HG03039 (cell line): ENCODE measurements around the gene DNM2.
A peak's percentile ranks its signal among the peaks of the same experiment; 100 is the strongest.

Source experiments
- ATAC-seq: cut with Tn5 transposase; IDR thresholded peaks from one replicate; pipeline ENCODE4 v1.9.1; 2021; ENCODE audit warnings: mild to moderate bottlenecking, moderate library complexity; ENCODE audit not compliant: unreplicated experiment

The DNM2 gene

DNA sequence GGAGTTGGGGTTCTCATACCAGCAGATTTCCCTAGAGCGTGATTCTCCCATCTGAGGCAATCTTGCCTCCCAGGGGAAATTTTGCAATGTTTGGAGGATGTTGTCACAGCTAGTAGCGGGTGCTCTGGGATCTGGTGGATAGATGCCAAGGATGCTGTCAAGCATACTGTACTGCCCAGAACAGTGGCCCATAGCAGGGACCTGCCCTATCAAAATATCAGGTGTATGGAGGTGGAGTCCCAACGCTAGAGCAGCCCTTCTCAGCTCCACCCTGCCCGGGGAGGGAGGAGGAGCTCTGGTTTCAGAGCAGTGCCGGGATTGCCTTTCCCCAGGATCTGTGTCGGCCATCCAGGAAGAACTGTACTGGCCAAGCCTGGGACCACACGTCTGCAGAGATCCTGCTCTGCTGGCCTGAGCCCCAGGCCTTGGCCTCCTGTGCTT lies 27.5 kb upstream of the DNM2 start:
- no peak for ATAC-seq

DNA sequence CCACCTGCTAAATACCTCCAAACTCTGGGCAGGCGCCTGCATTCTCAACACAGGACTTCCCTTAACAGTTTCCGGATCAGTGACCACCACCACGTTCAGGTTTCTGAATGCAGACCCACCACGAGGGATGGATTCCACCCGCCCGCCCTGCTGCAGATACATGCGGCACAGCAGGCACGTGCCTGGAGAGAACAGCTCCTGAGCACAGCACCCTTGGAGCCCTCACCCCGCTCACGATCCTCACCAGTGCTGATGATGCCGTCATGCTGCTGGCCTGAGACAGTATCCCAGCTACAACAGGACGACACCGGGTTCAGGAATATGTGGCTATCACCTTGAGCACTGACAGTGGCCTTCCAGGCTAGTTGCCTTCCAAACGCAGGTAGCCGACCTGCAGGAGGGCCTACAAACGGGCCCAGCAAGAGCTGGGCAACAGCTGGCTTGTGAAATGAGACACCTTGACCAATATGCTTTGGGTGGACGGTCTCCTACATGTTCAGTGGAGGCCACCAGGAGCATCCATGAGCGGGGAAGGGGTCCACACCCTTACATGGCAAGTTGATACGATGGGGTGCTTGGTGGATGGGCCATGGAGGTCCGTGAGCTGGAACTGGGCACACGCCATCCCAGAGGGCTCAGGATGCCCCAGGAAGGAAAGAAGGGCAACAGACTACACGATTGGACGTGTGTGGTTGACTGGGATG lies 26.5 kb upstream of the DNM2 start:
- ATAC-seq, result no peak

- ATAC-seq, result no peak
Observed at GRCh38 chr19:10691883-10692282, 26.0 kb upstream of the DNM2 start.

DNA sequence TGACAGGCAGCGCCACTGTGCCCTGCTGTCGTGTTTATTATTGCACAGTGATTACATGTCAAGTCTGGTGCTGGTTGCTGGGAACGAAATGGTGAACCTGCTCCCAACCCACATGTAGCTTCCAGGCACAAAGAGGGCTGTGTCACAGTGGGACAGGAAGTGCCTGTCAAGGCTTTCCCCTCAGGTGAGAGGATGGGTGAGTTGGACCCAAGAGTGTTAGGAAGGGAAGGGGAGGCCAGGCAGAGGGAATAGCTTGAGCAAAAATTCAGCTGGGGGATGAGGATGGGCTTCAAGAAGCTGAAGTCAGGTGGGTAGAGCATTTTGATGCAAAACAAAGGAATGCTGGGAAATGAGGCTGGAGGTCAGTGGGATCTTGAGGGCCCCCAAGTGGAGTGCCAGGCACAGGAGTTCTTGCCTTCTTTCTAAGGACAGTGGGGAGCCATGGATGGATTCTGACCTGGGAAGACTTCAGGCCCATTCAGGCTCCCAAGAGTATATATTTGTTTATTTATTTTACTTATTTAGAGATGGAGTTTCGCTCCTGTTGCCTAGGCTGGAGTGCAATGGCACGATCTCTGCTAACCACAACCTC lies 25.1 kb upstream of the DNM2 start:
- no peak for ATAC-seq

DNA sequence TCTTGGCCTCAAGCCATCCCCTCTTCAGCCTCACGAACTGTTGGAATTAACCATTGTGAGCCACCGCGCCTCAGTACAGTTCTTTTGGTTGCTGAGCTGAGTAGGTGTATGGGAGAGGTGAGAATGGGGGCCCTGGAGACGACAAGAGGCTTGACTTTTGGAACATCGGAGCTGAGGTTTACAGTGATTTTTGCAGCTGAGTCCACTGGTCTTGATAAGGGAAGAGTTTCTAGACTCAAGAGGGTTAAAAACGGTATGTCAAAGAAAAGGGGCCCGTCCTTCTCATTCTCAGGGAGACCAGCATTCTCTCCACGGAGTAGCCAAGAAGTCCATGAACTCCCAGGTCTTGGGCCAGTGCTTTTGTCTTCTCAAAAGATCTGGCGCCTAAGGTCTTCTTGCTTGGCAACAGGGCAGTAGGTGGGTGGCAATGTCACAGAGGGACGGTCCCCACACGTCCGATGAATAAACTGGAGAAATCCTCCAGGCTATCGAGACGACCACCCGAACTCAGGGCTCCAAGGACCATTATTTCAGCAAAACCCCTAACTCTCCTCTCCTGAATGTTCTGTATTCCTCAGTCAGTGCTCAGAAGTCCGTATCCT lies 23.1 kb upstream of the DNM2 start:
- no peak for ATAC-seq

GRCh38 chr19:10695401-10696398 lies 22.2 kb upstream of the DNM2 start:
- ATAC-seq, result peak; percentile 53

- no peak for ATAC-seq
Observed at GRCh38 chr19:10699650-10700335, 18.1 kb upstream of the DNM2 start.

DNA sequence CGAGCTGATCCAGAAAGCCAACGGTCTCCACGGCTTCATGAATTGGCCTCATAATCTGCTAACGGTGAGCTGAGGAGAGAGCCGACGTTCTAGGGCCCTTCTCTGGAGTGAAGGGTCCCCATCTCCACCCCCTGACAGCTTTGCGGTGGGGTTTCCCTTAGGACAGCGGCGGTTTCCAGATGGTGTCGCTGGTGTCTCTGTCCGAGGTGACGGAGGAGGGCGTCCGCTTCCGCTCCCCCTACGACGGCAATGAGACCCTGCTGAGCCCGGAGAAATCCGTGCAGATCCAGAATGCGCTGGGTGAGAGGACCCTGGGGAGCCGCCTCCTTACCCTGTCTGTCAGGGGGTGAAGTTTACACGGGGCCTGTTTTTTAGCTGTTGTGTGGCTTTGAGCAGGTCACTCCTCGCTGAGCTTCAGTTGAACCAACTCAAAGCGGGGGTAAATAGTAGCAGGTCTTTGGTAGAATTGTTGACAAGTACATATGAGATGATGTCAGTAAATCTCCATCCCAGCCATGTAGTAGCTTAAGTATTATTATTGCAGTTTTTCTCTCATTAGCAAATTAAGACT lies 15.8 kb upstream of the DNM2 start:
- ATAC-seq, result peak; percentile 28

- no peak for ATAC-seq
Observed at GRCh38 chr19:10706990-10707389, 10.9 kb upstream of the DNM2 start.

- no peak for ATAC-seq
Observed at GRCh38 chr19:10707440-10707839, 10.4 kb upstream of the DNM2 start.

DNA sequence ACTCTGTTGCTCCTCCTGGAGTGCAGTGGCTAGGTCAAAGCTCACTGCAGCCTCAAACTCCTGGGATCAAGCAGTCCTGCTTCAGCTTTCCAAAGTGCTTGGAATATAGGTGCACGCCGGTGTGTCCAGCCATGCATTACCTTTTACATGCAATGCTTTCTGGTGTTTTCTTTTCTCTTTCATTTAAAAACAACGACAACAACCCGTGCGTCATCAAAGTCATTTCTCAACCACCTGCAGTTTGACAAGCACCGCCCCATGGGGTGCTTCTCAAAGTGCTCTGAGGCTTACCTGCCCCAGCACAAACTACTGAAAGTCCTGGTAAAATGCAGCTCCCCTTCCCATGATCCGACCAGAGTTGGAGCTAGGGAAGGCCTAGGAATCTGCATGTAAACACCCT lies 9.6 kb upstream of the DNM2 start:
- ATAC-seq, result no peak

DNA sequence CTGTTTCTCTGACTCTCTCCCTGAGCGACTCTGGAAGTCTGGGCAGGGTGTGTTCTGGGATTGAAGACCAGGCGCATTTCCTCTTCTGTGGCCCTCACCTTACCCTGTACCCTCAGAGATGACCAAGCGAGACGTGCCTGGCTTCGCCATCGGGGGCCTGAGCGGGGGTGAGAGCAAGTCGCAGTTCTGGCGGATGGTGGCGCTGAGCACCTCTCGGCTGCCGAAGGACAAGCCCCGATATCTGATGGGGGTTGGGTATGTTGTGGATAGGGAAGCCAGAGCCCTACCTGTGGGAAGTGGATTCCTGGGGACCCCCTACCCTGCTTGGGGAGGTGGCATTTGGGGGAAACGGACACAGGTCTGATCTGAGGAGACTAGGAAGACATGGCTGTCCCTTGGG lies 5.8 kb upstream of the DNM2 start:
- ATAC-seq, result no peak

DNA sequence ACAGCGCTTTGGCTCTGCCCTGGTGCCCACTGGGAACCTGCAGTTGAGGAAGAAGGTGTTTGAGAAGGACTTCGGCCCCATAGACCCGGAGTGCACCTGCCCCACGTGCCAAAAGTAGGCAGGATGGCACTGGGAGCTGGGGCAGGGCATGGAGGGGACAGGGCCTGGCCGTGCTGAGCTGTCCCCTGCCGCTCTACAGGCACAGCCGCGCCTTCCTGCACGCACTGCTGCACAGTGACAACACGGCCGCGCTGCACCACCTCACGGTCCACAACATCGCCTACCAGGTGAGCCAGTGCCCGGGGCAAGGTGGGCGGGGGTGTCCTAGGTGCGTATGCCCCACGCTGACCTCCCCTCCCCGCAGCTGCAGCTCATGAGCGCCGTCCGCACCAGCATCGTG lies 5.1 kb upstream of the DNM2 start:
- ATAC-seq, result no peak

- ATAC-seq, result no peak
Observed at GRCh38 chr19:10713317-10713716, 4.6 kb upstream of the DNM2 start.

- no peak for ATAC-seq
Observed at GRCh38 chr19:10717054-10717355, 874 bp upstream of the DNM2 start.

- ATAC-seq, result peak; percentile 1
Observed at GRCh38 chr19:10718205-10719196, 622 bp downstream of the DNM2 start.

DNA sequence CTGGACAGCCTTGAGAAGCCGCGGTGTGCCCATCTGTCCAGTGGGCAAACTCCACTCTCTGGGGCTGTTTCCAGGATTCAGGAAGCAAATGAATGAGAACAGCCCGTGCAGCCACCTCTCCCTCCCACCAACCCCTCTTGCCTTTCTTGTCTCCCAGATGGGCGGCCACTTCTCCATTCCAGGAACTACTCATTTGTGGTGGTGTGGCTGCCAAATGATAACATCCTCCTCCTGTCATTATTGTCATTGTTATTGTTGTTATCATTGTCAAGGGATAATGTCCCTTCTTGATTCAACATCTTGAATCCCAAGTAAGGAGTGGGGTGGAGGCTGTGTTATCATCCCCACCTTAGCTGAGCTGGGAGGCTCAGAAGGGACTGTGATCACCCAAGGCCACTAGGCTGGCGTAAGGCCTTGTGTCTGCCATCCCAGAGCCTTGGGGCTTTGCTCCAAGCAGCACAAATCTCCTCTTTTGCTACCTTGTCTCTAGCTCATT lies 1.6 kb downstream of the DNM2 start:
- no peak for ATAC-seq

- no peak for ATAC-seq
Observed at GRCh38 chr19:10720607-10721125, 2.8 kb downstream of the DNM2 start.

GRCh38 chr19:10723591-10723990 lies 5.7 kb downstream of the DNM2 start:
- ATAC-seq, result no peak
